AG08395 (cell line): ENCODE data around the gene SNAI3.
A peak's percentile ranks its signal among the peaks of the same experiment; 100 is the strongest.

Source experiments
- DNase-seq: peaks from one replicate; pipeline ENCODE4 v3.0.0; 2012; ENCODE audit warnings: mixed read lengths, low spot score

Gene SNAI3

GRCh38 chr16:88650749-88651275 is 35.5 kb downstream of the SNAI3 start, which contains the start of gene CYBA:
Gene CYBA, minus strand, starts transcription at chr16:88651053. Its CDS starts 40 bp downstream, at chr16:88651013.
- DNase-seq: peak; percentile 86

- DNase-seq: peak; percentile 50
Observed at GRCh38 chr16:88649924-88650748, 36.2 kb downstream of the SNAI3 start.

GRCh38 chr16:88649195-88649923 is 36.9 kb downstream of the SNAI3 start:
- no peak for DNase-seq

GRCh38 chr16:88647178-88648070 is 38.9 kb downstream of the SNAI3 start:
- DNase-seq: no peak

- DNase-seq: no peak
Observed at GRCh38 chr16:88646345-88647034, 39.8 kb downstream of the SNAI3 start.

GRCh38 chr16:88645941-88646340 is 40.4 kb downstream of the SNAI3 start:
- no peak for DNase-seq

- no peak for DNase-seq
Observed at GRCh38 chr16:88645455-88645854, 40.9 kb downstream of the SNAI3 start.

- no peak for DNase-seq
Observed at GRCh38 chr16:88643644-88643932, 42.7 kb downstream of the SNAI3 start.

- no peak for DNase-seq
Observed at GRCh38 chr16:88642881-88643643, 43.2 kb downstream of the SNAI3 start.

- no peak for DNase-seq
Observed at GRCh38 chr16:88640498-88641247, 45.6 kb downstream of the SNAI3 start.

- no peak for DNase-seq
Observed at GRCh38 chr16:88640039-88640495, 46.2 kb downstream of the SNAI3 start.

- DNase-seq: peak; percentile 39
Observed at GRCh38 chr16:88639231-88640038, 46.9 kb downstream of the SNAI3 start.

- no peak for DNase-seq
Observed at GRCh38 chr16:88638323-88639230, 47.7 kb downstream of the SNAI3 start, which contains the start of gene IL17C. Gene IL17C, plus strand, starts transcription at chr16:88638572. Its CDS starts 70 bp downstream, at chr16:88638642.

- DNase-seq: no peak
Observed at GRCh38 chr16:88636488-88637265, 49.6 kb downstream of the SNAI3 start.

GRCh38 chr16:88635671-88636319 is 50.5 kb downstream of the SNAI3 start:
- DNase-seq: no peak

- DNase-seq: no peak
Observed at GRCh38 chr16:88634994-88635670, 51.2 kb downstream of the SNAI3 start.
